HEK293 (cell line): ENCODE measurements around the gene HOXB7.

Source experiments
- KLF1 ChIP-seq: fragments of 450-650 bp; formaldehyde crosslinking; IDR thresholded peaks from 2 replicates; pipeline ENCODE4 v1.5.1; 2016; ENCODE audit warnings: missing biosample characterization, missing genetic modification characterization
- YY1 ChIP-seq: fragments of 450-650 bp; formaldehyde crosslinking; IDR thresholded peaks from 2 replicates; pipeline ENCODE4 v1.5.1; 2018; ENCODE audit warnings: missing biosample characterization, missing genetic modification characterization
- ZNF157 ChIP-seq: fragments of 450-650 bp; formaldehyde crosslinking; IDR thresholded peaks from 2 replicates; pipeline ENCODE4 v1.5.1; 2016; ENCODE audit warnings: missing biosample characterization, missing genetic modification characterization
- ZNF174 ChIP-seq: fragments of 450-650 bp; formaldehyde crosslinking; IDR thresholded peaks from 2 replicates; pipeline ENCODE4 v1.5.0; 2017; ENCODE audit warnings: missing biosample characterization, mild to moderate bottlenecking, missing genetic modification characterization
- TF ChIP-seq, protein P1 (sequence below): fragments of 450-650 bp; formaldehyde crosslinking; IDR thresholded peaks from 2 replicates; pipeline ENCODE4 v1.5.1; 2016; ENCODE audit warnings: missing biosample characterization, missing genetic modification characterization
- TF ChIP-seq, protein P2 (sequence below): fragments of 450-650 bp; formaldehyde crosslinking; IDR thresholded peaks from 2 replicates; pipeline ENCODE4 v1.5.1; 2017; ENCODE audit warnings: missing biosample characterization, missing genetic modification characterization

DNA sequence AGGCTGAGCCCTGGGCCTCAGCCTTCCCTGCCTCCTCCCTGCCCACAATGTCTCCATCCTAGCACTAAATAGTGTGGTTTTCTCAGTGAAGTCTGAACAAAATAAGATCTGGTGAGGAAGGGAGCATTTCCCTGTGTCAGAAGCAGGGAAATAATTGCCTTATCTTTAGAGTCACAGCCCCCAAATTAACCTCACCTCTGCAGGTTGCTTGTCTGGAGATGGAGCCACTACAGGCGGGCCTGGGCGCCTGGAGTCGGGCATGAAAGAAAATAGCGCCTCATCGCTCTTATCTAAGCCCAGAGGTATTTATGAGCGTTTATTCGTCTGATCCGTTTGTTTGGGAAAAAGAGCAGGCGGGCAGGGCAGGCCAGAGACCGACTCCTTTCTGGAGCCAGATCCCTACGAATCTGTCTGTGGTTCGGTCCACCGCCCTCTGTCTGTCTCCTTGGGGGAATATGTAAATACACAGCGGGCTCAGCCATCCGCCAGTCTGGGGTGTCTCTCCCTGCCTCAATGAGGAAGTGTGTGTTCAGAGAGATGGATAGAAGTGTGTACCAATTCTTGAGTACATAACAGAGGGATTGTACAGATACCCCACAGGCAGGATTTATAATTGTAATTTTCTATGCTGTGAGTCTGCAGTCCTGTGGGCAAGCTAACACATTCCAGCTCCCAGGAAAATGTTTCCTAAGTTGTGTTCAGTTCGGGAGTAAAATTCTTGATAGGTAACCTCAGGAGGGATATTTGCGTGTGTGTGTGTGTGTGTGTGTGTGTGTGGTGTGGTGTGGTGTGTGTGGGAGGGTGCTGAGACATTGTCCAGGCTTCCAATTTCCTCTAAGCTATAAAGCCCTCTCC is 10.3 kb downstream of the HOXB7 start:
- TF ChIP-seq ZNF157 (tag by site-specific recombination) (no peak), KLF1 (tag by site-specific recombination) (no peak), YY1 (no peak), ZNF174 (tag by site-specific recombination) (no peak)
- TF ChIP-seq, protein P1, sequence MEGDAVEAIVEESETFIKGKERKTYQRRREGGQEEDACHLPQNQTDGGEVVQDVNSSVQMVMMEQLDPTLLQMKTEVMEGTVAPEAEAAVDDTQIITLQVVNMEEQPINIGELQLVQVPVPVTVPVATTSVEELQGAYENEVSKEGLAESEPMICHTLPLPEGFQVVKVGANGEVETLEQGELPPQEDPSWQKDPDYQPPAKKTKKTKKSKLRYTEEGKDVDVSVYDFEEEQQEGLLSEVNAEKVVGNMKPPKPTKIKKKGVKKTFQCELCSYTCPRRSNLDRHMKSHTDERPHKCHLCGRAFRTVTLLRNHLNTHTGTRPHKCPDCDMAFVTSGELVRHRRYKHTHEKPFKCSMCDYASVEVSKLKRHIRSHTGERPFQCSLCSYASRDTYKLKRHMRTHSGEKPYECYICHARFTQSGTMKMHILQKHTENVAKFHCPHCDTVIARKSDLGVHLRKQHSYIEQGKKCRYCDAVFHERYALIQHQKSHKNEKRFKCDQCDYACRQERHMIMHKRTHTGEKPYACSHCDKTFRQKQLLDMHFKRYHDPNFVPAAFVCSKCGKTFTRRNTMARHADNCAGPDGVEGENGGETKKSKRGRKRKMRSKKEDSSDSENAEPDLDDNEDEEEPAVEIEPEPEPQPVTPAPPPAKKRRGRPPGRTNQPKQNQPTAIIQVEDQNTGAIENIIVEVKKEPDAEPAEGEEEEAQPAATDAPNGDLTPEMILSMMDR (tag by site-specific recombination): peak; percentile 33; the same call in 1 of the 2 replicates
- TF ChIP-seq, protein P2, sequence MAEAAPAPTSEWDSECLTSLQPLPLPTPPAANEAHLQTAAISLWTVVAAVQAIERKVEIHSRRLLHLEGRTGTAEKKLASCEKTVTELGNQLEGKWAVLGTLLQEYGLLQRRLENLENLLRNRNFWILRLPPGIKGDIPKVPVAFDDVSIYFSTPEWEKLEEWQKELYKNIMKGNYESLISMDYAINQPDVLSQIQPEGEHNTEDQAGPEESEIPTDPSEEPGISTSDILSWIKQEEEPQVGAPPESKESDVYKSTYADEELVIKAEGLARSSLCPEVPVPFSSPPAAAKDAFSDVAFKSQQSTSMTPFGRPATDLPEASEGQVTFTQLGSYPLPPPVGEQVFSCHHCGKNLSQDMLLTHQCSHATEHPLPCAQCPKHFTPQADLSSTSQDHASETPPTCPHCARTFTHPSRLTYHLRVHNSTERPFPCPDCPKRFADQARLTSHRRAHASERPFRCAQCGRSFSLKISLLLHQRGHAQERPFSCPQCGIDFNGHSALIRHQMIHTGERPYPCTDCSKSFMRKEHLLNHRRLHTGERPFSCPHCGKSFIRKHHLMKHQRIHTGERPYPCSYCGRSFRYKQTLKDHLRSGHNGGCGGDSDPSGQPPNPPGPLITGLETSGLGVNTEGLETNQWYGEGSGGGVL: peak; percentile 81
